Liver (tissue), 9 donors: Measurements from ENCODE around the gene CCNA1. TPM values are rescaled to one million over a fixed set of nuclear protein-coding genes. Genes with fewer than 3 reads are reported as not detected.

Experiments
- DNase-seq: peaks from one replicate; pipeline ENCODE4 v3.0.0-alpha.2; 2017; ENCODE audit warnings: low spot score
- H3K27ac ChIP-seq, 2 donors: one replicate each; pipeline ENCODE4 v1.7.0; 2013; ENCODE audit warnings: inconsistent platforms in 2 of 2, low read length in 2 of 2, control low read depth in 1 of 2, low read depth in 1 of 2, mild to moderate bottlenecking in 1 of 2
- H3K27me3 ChIP-seq, 4 donors: one replicate each; pipeline versions ENCODE4 v1.6.1 to v1.7.0; 2013; ENCODE audit warnings: low read length in 3 of 4, inconsistent platforms in 1 of 4, mild to moderate bottlenecking in 1 of 4, moderate library complexity in 1 of 4; ENCODE audit not compliant: control insufficient read depth in 4 of 4, insufficient read depth in 4 of 4
- H3K36me3 ChIP-seq, 4 donors: one replicate each; pipeline versions ENCODE4 v1.6.1 to v1.7.0; 2013; ENCODE audit warnings: low read length in 3 of 4, mild to moderate bottlenecking in 3 of 4, low read depth in 1 of 4, moderate library complexity in 1 of 4; ENCODE audit not compliant: control insufficient read depth in 4 of 4, insufficient read depth in 3 of 4
- H3K4me1 ChIP-seq, 4 donors: one replicate each; pipeline versions ENCODE4 v1.6.1 to v1.7.0; 2013; ENCODE audit warnings: low read length in 3 of 4, mild to moderate bottlenecking in 3 of 4, moderate library complexity in 1 of 4; ENCODE audit not compliant: control insufficient read depth in 4 of 4, insufficient read depth in 4 of 4
- H3K4me3 ChIP-seq, 3 donors: one replicate each; pipeline versions ENCODE4 v1.6.1 to v1.7.0; 2013; ENCODE audit warnings: low read length in 3 of 3, control low read depth in 1 of 3, low read depth in 1 of 3, mild to moderate bottlenecking in 1 of 3
- H3K9ac ChIP-seq, 2 donors: one replicate each; pipeline ENCODE4 v1.7.0; 2013; ENCODE audit warnings: low read length in 2 of 2, mild to moderate bottlenecking in 2 of 2, moderate library complexity in 2 of 2, control low read depth in 1 of 2, low read depth in 1 of 2
- H3K9me3 ChIP-seq, 4 donors: one replicate each; pipeline versions ENCODE4 v1.6.1 to v1.7.0; 2013; ENCODE audit warnings: low read length in 3 of 4; ENCODE audit not compliant: control insufficient read depth in 4 of 4
- ATF3 ChIP-seq: IDR thresholded peaks from 2 replicates; pipeline ENCODE4 v1.6.1; 2016; ENCODE audit warnings: antibody characterized with exemption
- CTCF ChIP-seq: fragments of 150-350 bp; IDR thresholded peaks from 2 replicates; pipeline ENCODE4 v1.5.1; 2017; ENCODE audit warnings: improper control_type of control experiment, low read depth, low read length; ENCODE audit not compliant: missing input control
- EGR1 ChIP-seq, 2 donors: IDR thresholded peaks; 2 replicates each; pipeline ENCODE4 v1.6.1; 2016 to 2018; ENCODE audit warnings: antibody characterized with exemption in 2 of 2, low read depth in 2 of 2
- FOXA1 ChIP-seq: IDR thresholded peaks from 2 replicates; pipeline ENCODE4 v1.6.1; 2016; ENCODE audit warnings: antibody characterized with exemption
- FOXA2 ChIP-seq: IDR thresholded peaks from 2 replicates; pipeline ENCODE4 v1.6.1; 2016; ENCODE audit warnings: antibody characterized with exemption
- JUND ChIP-seq, 2 donors: IDR thresholded peaks; 2 replicates each; pipeline ENCODE4 v1.6.1; 2016; ENCODE audit warnings: antibody characterized with exemption in 2 of 2
- NR2F2 ChIP-seq: IDR thresholded peaks from 2 replicates; pipeline ENCODE4 v1.6.1; 2016; ENCODE audit warnings: antibody characterized with exemption
- RAD21 ChIP-seq, 2 donors: IDR thresholded peaks; 2 replicates each; pipeline ENCODE4 v1.6.1; 2016; ENCODE audit warnings: antibody characterized with exemption in 2 of 2, mild to moderate bottlenecking in 2 of 2
- REST ChIP-seq: IDR thresholded peaks from 2 replicates; pipeline ENCODE4 v1.6.1; 2016; ENCODE audit warnings: antibody characterized with exemption, mild to moderate bottlenecking
- RXRA ChIP-seq, 2 donors: IDR thresholded peaks; 2 replicates each; pipeline ENCODE4 v1.6.1; 2017 to 2018; ENCODE audit warnings: antibody characterized with exemption in 2 of 2, mild to moderate bottlenecking in 1 of 2
- TAF1 ChIP-seq: conservative IDR thresholded peaks from 2 replicates; pipeline ENCODE4 v1.6.1; 2016; ENCODE audit warnings: antibody characterized with exemption, mild to moderate bottlenecking
- YY1 ChIP-seq: IDR thresholded peaks from 2 replicates; pipeline ENCODE4 v1.6.1; 2016; ENCODE audit warnings: antibody characterized with exemption, mild to moderate bottlenecking
- WGBS: extraction: QIAGEN DNeasy Blood & Tissue Kit; methylation state at CpG from one replicate; pipeline ENCODE4 v1.1.7; 2013; 5-methylcytosine and 5-hydroxymethylcytosine counted together
- polyA plus RNA-seq, 2 donors: library from polyadenylated mRNA; stranded (reverse) in 1 of 2; unstranded in 1 of 2; fragments of 200-250 nt in 1 of 2; fragments of >200 nt in 1 of 2; fragmentation: Nextera tagmentation in 1 of 2; extraction: Ambion mirVana in 1 of 2; gene quantifications; one replicate each; pipeline versions ENCODE4 v1.2.1 to v1.2.3, GENCODE V29; 2013 to 2015
- total RNA-seq, 2 donors: library from RNA; depleted of rRNA; stranded (reverse); fragments of >200 nt; gene quantifications; one replicate each; pipeline ENCODE4 v1.2.3, GENCODE V29; 2014
- TF ChIP-seq, protein P1 (sequence below): IDR thresholded peaks from 2 replicates; pipeline ENCODE4 v1.6.1; 2016; ENCODE audit warnings: antibody characterized with exemption
- donor health status: healthy.
- donor health status: healthy.
- donor health status: healthy.
- donor health status: healthy.
- donor health status: healthy.

Gene CCNA1
- total and polyA plus RNA-seq, 4 donors, result 0.08 to 0.09 TPM; not detected in 2

DNA sequence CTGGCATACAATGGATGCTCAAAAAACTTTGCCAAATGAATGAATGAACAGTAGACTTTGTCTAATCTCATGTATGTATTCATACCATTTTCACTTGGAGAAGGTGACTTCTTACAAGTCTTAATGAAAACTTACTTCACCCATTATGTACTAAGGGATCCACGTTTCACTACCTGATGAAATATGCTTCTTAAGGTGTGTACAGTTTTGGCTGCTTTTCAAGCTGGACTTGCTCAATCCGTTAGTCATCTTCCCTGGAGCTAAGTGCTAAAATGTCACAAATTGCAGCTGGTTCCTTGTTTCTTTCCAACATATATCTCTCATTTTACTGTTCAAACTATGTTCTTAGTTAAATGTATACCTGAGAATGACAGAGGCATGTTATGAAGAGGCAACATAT lies 4.2 kb upstream of the CCNA1 start:
- H3K4me3 ChIP-seq, result no peak overlapping the region
- no peak for DNase-seq
- H3K27me3 ChIP-seq, result peaks cover 2 to 19% (median 10%) of the 10 kb centered on the region in 4 donors
- TF ChIP-seq ATF3, result no peak
- TF ChIP-seq YY1, result no peak
- TF ChIP-seq JUND (IDR thresholded peaks at IDR 0.05), result no peak
- TF ChIP-seq REST, result no peak
- no peak for TF ChIP-seq TAF1
- no peak for TF ChIP-seq CTCF
- TF ChIP-seq EGR1 (IDR thresholded peaks at IDR 0.05; ENCODE audit: low read depth in 2 of 2), result no peak
- no peak for TF ChIP-seq RXRA (IDR thresholded peaks at IDR 0.05)
- TF ChIP-seq, protein P1, sequence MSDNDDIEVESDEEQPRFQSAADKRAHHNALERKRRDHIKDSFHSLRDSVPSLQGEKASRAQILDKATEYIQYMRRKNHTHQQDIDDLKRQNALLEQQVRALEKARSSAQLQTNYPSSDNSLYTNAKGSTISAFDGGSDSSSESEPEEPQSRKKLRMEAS, result no peak
- no peak for TF ChIP-seq FOXA1
- peaks cover 0 to 4% (median 3%) of the 10 kb centered on the region in 4 donors for H3K9me3 ChIP-seq
- 42% methylated on average over 2 of the region's 2 CpGs for WGBS
- no peaks in the 10 kb centered on the region for H3K36me3 ChIP-seq
- H3K4me1 ChIP-seq, result peaks cover 0 to 15% (median 12%) of the 10 kb centered on the region in 4 donors
- no peak overlapping the region for H3K27ac ChIP-seq
- no peak overlapping the region for H3K9ac ChIP-seq

DNA sequence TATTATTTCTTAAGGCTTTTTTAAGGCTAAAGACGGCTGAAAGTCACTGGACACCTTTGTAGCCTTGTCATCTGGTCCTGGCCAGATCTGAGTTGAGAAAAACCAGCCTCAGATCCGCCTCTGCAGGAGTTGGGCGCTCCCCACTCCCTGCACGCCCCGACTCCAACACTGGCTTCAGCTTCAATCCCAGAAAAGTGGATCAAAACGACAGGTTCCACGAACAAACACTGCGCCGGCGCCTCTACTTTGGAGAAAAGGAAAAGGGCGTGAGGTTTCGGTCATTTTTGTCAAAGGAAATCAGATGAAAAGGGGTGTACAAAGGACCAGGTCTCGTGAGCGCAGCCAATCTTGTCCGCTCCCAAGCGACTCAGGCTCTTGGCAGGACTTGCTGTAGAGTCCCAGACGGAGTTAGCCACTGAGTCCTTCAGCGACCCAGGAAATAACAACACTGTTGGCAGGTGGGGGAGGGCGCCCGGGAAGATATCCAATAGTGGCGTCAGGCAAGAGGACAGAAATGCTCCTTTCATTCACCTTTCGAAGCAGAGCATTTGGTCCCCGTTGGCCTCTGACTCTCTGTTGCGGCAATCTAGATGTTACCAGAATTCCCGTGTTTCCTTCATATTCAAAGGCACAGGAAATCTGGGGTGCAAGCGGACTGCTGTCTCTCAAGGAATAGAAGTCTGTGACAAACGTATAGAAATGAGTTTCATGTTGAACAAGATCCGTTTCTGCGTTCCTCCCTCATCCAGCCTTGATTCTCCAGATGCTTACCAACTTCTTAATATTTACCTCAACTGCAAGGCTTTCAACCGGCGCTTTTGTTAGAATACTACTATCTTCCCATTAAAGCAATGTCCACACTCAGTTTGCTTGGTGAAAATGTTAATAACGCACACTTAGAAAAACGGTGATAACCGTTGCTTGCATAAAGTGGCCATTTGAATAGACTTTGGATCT lies 1.8 kb upstream of the CCNA1 start:
- no peak for DNase-seq
- WGBS, result 11% methylated on average over 34 of the region's 34 CpGs
- H3K9ac ChIP-seq, result no peak overlapping the region
- no peaks in the 10 kb centered on the region for H3K36me3 ChIP-seq
- peaks cover 2 to 20% (median 10%) of the 10 kb centered on the region in 4 donors for H3K27me3 ChIP-seq
- peaks cover 0 to 2% (median under 1%) of the 10 kb centered on the region in 4 donors for H3K9me3 ChIP-seq
- H3K27ac ChIP-seq, result no peak overlapping the region
- H3K4me3 ChIP-seq, result no peak overlapping the region
- peaks cover 0 to 15% (median 12%) of the 10 kb centered on the region in 4 donors for H3K4me1 ChIP-seq
- TF ChIP-seq CTCF, result no peak
- no peak for TF ChIP-seq RXRA (IDR thresholded peaks at IDR 0.05)
- TF ChIP-seq EGR1 (IDR thresholded peaks at IDR 0.05; ENCODE audit: low read depth in 2 of 2), result no peak
- no peak for TF ChIP-seq RAD21 (IDR thresholded peaks at IDR 0.05)
- no peak for TF ChIP-seq NR2F2
- no peak for TF ChIP-seq REST
- TF ChIP-seq, protein P1, result no peak
- no peak for TF ChIP-seq YY1
- no peak for TF ChIP-seq ATF3
- TF ChIP-seq TAF1, result no peak
- TF ChIP-seq FOXA2, result no peak
